ENCODE measurements around the gene CBLB. TPM values are rescaled to one million over a fixed set of nuclear protein-coding genes. Genes with fewer than 3 reads are reported as not detected.

The CBLB gene
- total RNA-seq, 1 donor from 2014 or later, result 41.5 TPM

GRCh38 chr3:105747060-105747541 lies 121.7 kb downstream of the CBLB start:
- Histone ChIP-seq H3K9me3 (no peaks in the 10 kb centered on the region), H3K4me1 (peaks cover 24% of the 10 kb centered on the region), H3K36me3 (peaks cover 6% of the 10 kb centered on the region), H3K27ac (peak overlapping the region; percentile 12), H3K27me3 (no peaks in the 10 kb centered on the region), H3K4me3 (no peak overlapping the region)
- intact Hi-C loops (cut with DNase I), result no loop called here
- no peak for ATAC-seq
- TF ChIP-seq CTCF (IDR thresholded peaks at IDR 0.05), result no peak
- DNase-seq, result no peak

GRCh38 chr3:105746231-105746996 lies 122.4 kb downstream of the CBLB start:
- Histone ChIP-seq H3K27me3 (no peaks in the 10 kb centered on the region), H3K36me3 (peaks cover 6% of the 10 kb centered on the region), H3K4me3 (no peak overlapping the region), H3K4me1 (peaks cover 24% of the 10 kb centered on the region), H3K9me3 (no peaks in the 10 kb centered on the region), H3K27ac (peak overlapping the region; percentile 12)
- ATAC-seq, result no peak
- DNase-seq, result no peak
- intact Hi-C loops (cut with DNase I), result no loop called here
- TF ChIP-seq CTCF (IDR thresholded peaks at IDR 0.05), result no peak

- Histone ChIP-seq H3K4me3 (no peak overlapping the region), H3K36me3 (peaks cover 6% of the 10 kb centered on the region), H3K27me3 (no peaks in the 10 kb centered on the region), H3K4me1 (peaks cover 24% of the 10 kb centered on the region), H3K27ac (no peak overlapping the region), H3K9me3 (no peaks in the 10 kb centered on the region)
- intact Hi-C loops (cut with DNase I), result no loop called here
- TF ChIP-seq CTCF (IDR thresholded peaks at IDR 0.05), result no peak
- DNase-seq (no peak), ATAC-seq (no peak)
Measured at GRCh38 chr3:105745046-105745445, 123.8 kb downstream of the CBLB start.

- Histone ChIP-seq H3K36me3 (peaks cover 13% of the 10 kb centered on the region), H3K27me3 (no peaks in the 10 kb centered on the region), H3K27ac (no peak overlapping the region), H3K4me3 (no peak overlapping the region), H3K4me1 (peaks cover 24% of the 10 kb centered on the region), H3K9me3 (no peaks in the 10 kb centered on the region)
- ATAC-seq (no peak), DNase-seq (no peak)
- intact Hi-C loops (cut with DNase I), result no loop called here
- TF ChIP-seq CTCF (IDR thresholded peaks at IDR 0.05), result no peak
Measured at GRCh38 chr3:105744202-105744601, 124.6 kb downstream of the CBLB start.

GRCh38 chr3:105733356-105733755 lies 135.5 kb downstream of the CBLB start:
- no peaks in the 10 kb centered on the region for H3K9me3 ChIP-seq
- DNase-seq (no peak), ATAC-seq (no peak)
- intact Hi-C loops (cut with DNase I), result no loop called here
- no peak overlapping the region for H3K27ac ChIP-seq
- peaks cover 6% of the 10 kb centered on the region for H3K4me1 ChIP-seq
- TF ChIP-seq CTCF (IDR thresholded peaks at IDR 0.05), result no peak
- peaks cover 12% of the 10 kb centered on the region for H3K36me3 ChIP-seq
- no peaks in the 10 kb centered on the region for H3K27me3 ChIP-seq
- no peak overlapping the region for H3K4me3 ChIP-seq

Data from upper lobe of right lung (tissue), 1 donor.